Omental fat pad (tissue), 4 donors: ENCODE measurements around the gene DLGAP4. TPM values are rescaled to one million over a fixed set of nuclear protein-coding genes. Genes with fewer than 3 reads are reported as not detected.

ENCODE experiments used
- ATAC-seq: fragments of 150-250 bp; one replicate; pipeline ENCODE4 v1.9.1; 2016; ENCODE audit warnings: mild to moderate bottlenecking, moderate library complexity; ENCODE audit not compliant: low FRiP score
- DNase-seq: peaks from one replicate; pipeline ENCODE4 v3.0.0-alpha.2; 2019; ENCODE audit warnings: low spot score
- total RNA-seq, 4 donors: library from RNA; depleted of rRNA; stranded (reverse); fragments of >200 nt; gene quantifications; one replicate each; pipeline ENCODE4 v1.1.0, GENCODE V29; 2016
- TF ChIP-seq, protein P1 (sequence below), 3 donors: fragments of 450-650 bp; IDR thresholded peaks; one replicate each; pipeline ENCODE4 v1.5.1; 2016 to 2017; ENCODE audit warnings: antibody characterized with exemption in 3 of 3, mild to moderate bottlenecking in 3 of 3, moderate library complexity in 2 of 3

Gene DLGAP4
- total RNA-seq, 4 donors from 2014 or later: 26.0 to 42.6 (median 30.7) TPM

DNA sequence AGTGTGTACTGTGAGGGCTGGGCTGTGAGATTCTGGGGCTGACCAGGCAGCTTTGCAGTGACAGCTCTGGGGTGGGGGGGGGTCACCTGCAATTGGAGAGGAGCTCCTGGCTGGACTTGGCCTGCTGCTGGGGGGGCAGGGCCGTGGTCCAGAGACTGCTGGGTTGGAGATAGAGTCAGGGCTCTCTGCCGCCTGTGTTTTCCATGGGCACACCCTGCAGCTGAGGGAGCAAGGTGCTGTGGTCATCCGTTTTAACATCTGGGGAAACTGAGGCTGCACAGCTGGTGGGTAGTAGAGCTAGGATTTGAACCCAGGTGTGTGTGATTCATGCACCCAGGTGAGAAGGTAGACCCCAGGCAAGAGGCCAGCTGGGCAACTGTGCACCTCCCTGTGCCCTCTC is 7.3 kb downstream of the DLGAP4 start:
- no peak for DNase-seq
- no peak for ATAC-seq
- TF ChIP-seq, protein P1, sequence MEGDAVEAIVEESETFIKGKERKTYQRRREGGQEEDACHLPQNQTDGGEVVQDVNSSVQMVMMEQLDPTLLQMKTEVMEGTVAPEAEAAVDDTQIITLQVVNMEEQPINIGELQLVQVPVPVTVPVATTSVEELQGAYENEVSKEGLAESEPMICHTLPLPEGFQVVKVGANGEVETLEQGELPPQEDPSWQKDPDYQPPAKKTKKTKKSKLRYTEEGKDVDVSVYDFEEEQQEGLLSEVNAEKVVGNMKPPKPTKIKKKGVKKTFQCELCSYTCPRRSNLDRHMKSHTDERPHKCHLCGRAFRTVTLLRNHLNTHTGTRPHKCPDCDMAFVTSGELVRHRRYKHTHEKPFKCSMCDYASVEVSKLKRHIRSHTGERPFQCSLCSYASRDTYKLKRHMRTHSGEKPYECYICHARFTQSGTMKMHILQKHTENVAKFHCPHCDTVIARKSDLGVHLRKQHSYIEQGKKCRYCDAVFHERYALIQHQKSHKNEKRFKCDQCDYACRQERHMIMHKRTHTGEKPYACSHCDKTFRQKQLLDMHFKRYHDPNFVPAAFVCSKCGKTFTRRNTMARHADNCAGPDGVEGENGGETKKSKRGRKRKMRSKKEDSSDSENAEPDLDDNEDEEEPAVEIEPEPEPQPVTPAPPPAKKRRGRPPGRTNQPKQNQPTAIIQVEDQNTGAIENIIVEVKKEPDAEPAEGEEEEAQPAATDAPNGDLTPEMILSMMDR (IDR thresholded peaks at IDR 0.05): no peak

DNA sequence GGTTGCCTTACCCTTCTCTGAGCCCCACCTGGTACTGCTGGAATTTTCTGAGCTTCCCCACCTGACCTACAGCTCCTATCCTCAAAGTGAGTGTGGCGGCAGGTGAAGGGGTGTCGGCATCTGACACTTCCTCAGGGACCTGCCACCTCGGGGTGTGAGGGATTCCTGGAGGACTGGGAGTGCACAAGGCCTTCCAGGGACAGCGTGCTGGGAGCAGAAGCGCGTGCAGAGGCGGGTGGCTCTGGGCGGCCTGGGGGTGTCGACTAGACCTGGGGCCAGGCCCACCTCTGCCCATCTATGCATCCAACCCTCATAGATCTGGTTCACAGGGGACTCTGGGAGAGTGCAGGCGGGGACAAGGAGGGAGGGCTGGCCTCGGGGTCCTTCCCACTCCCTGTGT is 7.8 kb downstream of the DLGAP4 start:
- TF ChIP-seq, protein P1 (IDR thresholded peaks at IDR 0.05): no peak
- ATAC-seq: no peak
- DNase-seq: no peak

DNA sequence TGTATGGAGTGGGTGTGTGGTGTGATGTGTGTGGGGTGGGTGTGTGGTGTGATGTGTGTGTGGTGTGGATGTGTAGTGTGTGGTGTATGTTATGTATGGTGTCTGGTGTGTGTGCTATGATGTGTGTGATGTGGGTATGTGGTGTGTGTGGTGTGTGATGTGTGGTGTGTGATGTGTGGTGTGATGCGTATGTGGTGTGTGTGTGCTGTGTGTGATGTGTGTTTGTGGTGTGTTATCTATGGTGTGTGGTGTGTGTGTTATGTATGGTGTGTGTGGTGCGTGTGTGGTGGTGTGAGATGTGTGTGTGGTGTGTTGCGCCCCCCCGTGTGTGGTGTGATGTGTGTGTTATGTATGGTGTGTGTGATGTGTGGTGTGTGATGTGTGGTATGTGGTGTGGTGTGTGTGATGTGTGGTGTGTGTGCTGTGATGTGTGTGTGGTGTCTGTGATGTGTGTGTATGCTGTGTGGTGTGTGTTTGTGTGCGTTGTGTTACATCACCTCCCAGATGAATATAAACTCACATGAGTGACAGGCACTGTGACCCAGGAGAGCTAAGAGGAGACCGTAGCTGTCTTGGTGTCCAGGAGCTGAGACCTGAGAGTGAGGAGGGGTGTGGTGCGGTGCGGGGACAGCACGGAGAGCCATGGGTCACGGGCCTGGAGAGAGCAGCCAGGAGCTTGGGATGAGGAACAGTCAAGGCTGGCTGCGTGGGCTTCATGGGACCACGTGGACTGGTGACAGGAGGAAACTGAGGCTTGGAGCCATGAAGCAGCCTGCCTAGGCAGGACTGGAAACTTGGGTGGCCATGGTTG is 8.8 kb downstream of the DLGAP4 start:
- TF ChIP-seq, protein P1 (IDR thresholded peaks at IDR 0.05): no peak
- DNase-seq: no peak
- no peak for ATAC-seq

DNA sequence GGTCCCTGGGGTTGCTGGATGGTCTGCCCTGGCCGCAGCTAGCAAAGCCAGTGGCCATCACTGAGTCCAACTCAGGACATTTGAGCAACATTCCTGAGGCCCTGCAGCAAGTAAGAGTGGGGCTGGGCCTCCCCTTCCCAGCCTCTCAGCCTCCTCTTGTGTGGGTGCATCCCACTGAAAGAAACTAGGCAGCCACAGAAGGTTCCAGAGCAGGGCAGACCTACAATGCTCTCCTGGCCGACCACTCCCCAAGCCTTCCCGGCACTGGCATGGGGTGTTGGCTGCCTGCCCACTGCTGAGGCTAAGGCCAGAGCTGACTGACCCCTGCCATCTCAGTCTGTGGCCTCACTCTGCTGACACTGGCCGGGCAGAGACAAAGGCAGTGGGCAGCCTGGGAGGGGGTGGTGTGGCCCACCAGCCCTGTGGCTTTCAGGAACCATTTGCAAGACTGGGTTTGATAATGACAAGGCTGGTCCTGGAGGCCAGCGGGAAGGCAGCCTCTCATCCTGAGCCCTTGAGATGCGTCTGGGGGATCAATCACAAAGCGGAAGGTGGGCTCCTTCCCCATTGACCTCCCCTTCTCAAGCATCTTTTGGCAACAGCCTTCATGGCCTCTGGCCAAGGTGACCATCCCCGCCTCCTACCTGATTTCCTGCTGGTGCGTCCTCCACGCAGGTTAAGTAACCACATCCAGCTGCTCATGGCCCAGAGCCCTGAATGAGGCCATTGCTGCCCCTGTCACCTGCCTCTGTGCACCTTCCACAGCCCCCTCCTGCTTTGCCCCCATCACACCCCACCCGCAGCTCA is 9.6 kb downstream of the DLGAP4 start:
- ATAC-seq: no peak
- TF ChIP-seq, protein P1 (IDR thresholded peaks at IDR 0.05): no peak
- DNase-seq: no peak

DNA sequence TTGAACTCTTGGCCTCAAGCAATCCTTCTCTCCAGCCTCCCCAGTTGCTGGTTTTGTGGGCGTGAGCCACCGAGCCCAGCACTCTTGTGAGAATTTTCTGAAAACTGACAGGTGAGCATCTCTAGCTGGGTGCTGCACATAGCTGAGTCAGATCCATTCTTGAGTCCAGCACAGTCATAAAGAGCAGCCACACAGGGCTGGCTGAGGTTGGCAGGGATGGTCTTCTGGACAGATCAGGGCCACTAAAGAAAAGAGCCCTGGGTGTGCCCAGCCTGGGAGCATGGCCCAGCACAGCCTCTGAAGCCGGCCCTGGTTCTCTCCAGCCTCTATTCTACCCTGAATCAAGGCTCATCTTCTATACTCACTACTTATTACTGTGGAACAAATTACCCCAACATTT is 11.5 kb downstream of the DLGAP4 start:
- ATAC-seq (no peak), DNase-seq (no peak)
- TF ChIP-seq, protein P1 (IDR thresholded peaks at IDR 0.05): no peak

DNA sequence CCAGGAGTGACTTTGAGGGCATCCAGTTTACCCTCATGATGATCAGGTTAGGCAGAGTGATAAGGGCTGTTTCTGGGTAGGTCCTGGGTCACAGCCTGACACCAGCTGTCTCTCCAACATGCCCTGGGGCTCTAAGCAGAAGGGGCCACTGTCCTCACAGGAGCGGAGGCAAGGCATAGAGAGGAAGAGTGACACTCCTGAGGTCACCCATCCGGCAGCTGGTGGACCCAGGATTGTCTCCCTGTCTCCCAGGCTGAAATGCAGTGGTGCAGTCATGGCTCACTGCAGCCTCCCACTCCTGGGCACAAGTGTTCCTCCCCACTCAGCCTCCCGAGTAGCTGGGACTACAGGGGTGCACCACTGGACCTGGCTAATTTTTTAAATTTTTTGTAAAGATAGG is 12.0 kb downstream of the DLGAP4 start:
- no peak for DNase-seq
- TF ChIP-seq, protein P1 (IDR thresholded peaks at IDR 0.05): no peak
- ATAC-seq: no peak
